Kidney glomerular epithelial cell (primary cell): ENCODE results near the gene DLAT.
"Not testable (repeated sequence)": the region's sequence is repeated elsewhere in the genome, so short reads cannot be mapped to it uniquely, and the experiment has no call there.

Experiments
- DNase-seq: peaks from one replicate; lab custom pipeline; 2025; lab: John Stamatoyannopoulos, UW

DLAT gene

DNA sequence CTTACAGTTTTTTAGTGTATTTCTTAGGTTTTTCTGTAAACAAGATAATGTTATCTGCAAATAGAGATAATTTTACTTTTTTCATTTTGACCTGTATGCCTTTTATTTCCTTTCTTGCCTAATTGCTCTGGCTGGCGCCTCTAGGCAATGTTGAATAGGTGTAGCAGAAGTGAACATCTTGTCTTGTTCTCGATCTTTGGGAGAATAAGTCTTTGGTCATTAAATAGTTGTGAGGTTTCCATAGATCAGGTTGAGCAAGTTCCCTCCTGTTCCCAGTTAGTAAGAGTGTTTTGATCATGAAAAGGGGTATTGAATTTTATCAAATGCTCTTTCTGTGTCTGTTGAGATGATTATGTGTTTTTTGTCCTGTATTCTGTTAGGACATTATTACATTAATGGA lies 24.6 kb downstream of the DLAT start:
- DNase-seq: no peak

DNA sequence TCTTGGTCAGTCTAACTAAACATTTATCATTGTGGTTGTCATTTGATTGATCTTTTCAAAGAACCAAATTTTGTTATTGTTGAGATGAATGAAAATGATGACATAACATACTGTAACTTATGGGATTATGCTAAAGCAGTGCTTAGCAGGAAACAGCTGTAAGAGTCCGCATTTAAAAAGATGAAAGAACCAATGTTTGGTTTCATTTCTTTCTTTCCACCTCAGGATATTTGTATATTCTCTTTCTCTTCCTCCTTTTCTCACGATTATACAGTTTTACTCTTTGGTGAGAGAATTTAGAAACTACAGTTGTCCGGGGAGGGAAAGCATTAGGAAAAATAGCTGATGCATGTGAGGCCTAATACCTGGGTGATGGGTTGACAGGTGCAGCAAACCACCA lies 25.5 kb downstream of the DLAT start:
- DNase-seq: no peak

DNA sequence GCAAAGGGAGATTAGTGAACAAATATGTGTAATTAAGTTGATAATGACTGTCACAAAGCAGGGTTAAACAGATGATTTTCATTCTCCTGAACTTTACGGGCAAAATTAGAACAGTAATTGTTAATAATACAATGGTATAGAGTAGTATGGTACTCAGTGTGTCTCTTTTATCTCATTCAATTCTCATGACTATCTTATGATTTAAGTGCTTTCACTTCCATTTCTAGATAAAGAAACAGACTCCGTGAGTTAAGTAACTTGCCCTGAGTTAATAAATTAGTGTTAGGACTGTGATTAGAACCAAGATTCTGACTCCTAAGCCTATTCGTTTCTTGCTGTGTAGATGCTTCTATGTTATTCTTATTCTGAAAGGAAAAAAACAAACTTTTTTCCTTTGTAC lies 26.6 kb downstream of the DLAT start:
- no peak for DNase-seq

DNA sequence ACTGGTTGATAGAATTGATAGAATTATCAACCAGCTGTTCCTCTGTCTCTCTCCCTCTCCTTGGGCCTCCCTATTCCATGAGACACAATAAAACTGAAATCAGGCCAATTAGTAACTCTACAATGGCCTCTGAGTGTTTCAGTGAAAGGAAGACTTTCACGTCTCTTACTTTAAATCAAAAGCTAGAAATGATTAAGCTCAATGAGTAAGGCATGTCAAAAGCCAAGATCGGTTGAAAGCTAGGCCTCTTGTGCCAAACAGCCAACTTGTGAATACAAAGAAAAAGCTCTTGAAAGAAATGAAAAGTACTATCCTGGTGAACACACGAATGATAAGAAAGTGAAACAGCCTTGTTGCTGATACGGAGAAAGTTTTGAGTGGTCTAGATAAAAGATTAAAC lies 32.0 kb downstream of the DLAT start:
- DNase-seq: no peak

GRCh38 chr11:112058103-112058502 lies 32.9 kb downstream of the DLAT start:
- no peak for DNase-seq

GRCh38 chr11:112062923-112063322 lies 37.7 kb downstream of the DLAT start:
- DNase-seq: no peak

DNA sequence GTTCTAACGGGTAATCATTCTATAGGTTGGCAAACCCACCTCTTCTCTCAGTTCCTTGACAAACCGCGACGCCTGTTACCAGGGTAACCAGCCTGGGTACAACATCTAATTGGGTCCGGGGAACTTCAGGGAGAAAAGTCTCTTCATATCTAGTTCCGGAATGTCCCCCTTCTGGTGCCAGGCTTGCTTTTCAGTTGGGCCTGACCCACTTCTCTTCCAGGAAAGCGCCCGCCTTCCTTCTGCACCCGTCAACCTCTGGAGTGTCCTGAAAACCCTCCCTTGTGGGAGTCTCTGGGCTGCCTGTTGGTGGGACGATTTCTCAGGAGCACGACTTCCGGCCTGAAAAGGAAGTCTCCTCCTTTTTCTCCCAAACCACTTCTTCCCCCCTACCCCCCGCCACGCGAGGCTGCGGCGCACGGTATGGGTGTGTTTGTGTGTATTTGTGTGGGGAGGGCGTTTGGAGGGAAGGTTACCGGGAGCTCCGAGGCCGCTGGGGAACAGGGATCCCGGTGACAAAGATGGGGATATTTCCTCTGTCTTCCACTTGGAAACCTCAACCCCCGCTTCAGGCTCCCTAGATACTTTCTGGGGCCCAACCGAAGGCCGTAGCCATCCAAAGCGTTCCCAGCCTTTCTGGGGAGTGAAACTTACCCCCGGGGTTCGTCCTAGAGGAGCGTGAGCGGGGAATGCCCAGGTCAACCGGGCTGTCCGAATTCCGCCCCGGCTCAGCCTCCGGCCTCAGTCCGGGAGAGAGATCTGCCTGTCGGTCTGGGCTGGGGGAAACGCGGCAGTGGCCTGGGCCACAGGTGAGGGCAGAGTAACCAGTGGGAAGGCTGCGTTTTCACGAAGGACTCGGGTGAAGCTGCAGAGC lies 49.0 kb downstream of the DLAT start, which contains the start of the genes NKAPD1 and PIH1D2:
Gene NKAPD1 (plus strand): TSS at position 359 of the 871 bp plus-strand sequence. CDS start 1,276 bp downstream, outside the sequence.
Gene PIH1D2 (minus strand): TSS at position 77 of the 871 bp plus-strand sequence. CDS start 843 bp downstream, outside the sequence.
- peak; percentile 92 for DNase-seq

- no peak for DNase-seq
Observed at GRCh38 chr11:112082729-112083128, 57.5 kb downstream of the DLAT start.

GRCh38 chr11:112085822-112086421 lies 60.7 kb downstream of the DLAT start:
- DNase-seq: peak; percentile 35

DNA sequence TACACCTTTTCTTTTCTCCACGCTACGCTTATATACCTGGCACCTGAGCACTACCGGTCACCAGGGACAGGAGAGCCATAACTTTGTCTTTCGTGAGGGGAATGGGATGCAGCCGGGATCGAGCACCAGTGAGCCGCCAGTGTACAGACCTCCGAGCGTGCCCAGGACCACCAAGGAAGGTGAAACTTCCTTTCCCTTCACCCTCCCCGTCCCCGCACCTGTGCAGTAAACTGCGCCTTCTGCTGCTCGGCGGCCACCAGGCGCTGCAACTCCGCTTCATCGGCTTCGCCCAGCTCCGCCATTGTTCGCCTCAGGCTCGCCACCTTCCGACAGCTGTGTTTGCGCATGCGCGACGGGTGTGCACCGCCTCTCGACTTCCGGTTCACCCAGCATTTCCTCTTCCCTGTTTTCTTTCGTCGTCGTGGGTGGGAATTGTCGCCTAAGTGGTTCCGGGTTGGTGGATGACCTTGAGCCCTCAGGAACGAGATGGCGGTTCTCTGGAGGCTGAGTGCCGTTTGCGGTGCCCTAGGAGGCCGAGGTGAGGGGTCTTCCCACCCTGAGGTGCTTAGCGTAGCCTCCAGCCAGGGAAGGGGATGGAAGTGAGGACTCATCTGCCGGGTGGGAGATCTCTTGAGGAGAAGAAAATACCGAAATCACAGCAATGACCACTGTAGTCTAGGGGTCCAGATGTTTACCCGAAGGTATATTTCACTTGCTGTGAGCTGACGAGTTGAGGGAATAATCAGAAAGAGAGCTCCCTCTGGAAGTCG lies 61.4 kb downstream of the DLAT start, which contains the start of the genes SDHD and TIMM8B:
Gene SDHD (plus strand): TSS at position 452 of the 770 bp plus-strand sequence. CDS start 35 bp downstream, at position 487.
Gene TIMM8B (minus strand): TSS at position 335 of the 770 bp plus-strand sequence. CDS start 33 bp downstream, at position 302.
- DNase-seq: peak; percentile 93

GRCh38 chr11:112087212-112087611 lies 62.0 kb downstream of the DLAT start:
- no peak for DNase-seq

GRCh38 chr11:112095302-112095701 lies 70.1 kb downstream of the DLAT start:
- DNase-seq: not testable (repeated sequence)

GRCh38 chr11:112096194-112096593 lies 71.0 kb downstream of the DLAT start:
- no peak for DNase-seq

DNA sequence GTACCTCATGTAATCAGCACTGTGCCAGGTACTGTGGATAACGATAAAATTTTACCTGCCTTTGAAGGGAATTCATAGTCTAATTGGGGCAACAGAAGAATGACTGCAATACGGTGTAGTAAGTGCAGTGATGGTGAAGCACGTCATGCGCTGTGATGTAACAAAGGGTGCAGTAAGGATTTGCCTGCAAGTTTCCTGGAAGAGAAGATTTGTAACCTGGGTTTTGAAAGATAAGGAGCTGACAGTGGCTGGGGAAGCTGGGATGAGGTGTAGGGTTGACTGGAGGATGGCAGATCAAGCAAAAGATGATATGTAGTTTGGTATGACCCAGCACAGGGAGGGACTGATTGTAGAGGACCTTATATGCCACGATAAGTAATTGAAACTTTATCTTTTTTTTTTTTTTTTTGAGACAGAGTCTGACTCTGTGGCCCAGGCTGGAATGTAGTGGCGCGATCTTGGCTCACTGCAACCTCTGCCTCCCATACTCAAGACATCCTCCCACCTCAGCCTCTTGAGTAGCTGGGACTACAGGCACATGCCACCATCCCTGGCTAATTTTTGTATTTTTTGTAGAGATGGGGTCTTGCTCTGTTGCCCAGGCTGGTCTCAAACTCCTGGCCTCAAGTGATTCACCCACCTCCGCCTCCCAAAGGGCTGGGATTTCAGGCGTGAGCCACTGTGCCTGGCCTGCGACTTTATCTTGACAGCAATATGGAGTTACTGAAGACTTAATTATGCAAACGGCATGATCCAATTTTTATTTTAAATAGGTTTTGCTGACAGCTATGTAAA lies 72.7 kb downstream of the DLAT start:
- DNase-seq: no peak

DNA sequence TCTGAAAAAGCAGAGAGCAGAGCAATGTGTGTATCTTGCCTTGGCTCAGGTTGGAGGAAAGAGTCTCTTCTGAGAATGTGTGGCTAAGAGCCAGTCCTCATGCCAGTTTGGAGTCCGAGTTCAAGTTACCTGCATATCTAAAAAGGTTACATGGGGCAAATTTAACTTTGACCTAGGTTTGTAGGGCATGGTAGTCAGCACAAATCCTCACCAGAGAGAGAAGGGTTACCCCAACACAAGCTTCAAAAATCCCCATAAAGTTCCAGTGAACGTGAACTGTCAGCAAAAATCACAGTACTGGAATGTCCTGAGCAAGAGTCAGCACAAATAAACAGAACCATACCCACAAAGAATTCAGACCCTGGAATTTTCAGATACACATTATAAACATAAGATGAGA lies 75.3 kb downstream of the DLAT start:
- peak; percentile 7 for DNase-seq

GRCh38 chr11:112103446-112103845 lies 78.2 kb downstream of the DLAT start:
- DNase-seq: no peak

- DNase-seq: peak; percentile 35
Observed at GRCh38 chr11:112106070-112106469, 80.9 kb downstream of the DLAT start.
